HepG2 (cell line): ENCODE measurements around the gene MGLL. TPM values are rescaled to one million over a fixed set of nuclear protein-coding genes. Genes with fewer than 3 reads are reported as not detected.

ENCODE experiments used
- ATAC-seq: fragments of 200-7000 bp; cut with Tn5 transposase; 3 replicates; pipeline ENCODE4 v1.9.1; 2020; ENCODE audit warnings: mild to moderate bottlenecking, moderate library complexity
- BruUV-seq: library from RNA; stranded (reverse); fragments of 400-500 nt; replicated peaks from 2 replicates; lab custom pipeline; 2021; lab: Mats Ljungman, UMichigan
- CTCF ChIA-PET: fragments of 300-600 bp; formaldehyde crosslinking; extraction: SDS; loops from one replicate; lab custom pipeline; 2021; ENCODE audit warnings: low total read pairs, inconsistent platforms, low intra/inter-chr PET ratio; lab: Yijun Ruan, JAX
- POLR2A ChIA-PET: fragments of 350-600 bp; sonication (Branson Sonifier 250); formaldehyde crosslinking; loops from one replicate; lab custom pipeline; 2020; ENCODE audit warnings: antibody characterized with exemption, inconsistent platforms; lab: Yijun Ruan, JAX
- DNase-seq: peaks from one replicate; pipeline ENCODE4 v3.0.0-alpha.2; 2015; ENCODE audit warnings: low spot score
- FAIRE-seq: peaks from 3 replicates; lab custom pipeline; 2011; peaks lifted over from hg19 to GRCh38; lab: Jason Lieb, UNC
- H2AFZ ChIP-seq: one replicate; pipeline ENCODE4 v1.6.1; 2011; ENCODE audit warnings: low read length, inconsistent platforms
- H3K27ac ChIP-seq: fragments of 300-600 bp; 3 replicates; pipeline ENCODE4 v1.8.0; 2011; ENCODE audit warnings: mixed run types, mild to moderate bottlenecking, mixed read lengths, low read length, inconsistent platforms; ENCODE audit not compliant: insufficient read depth; ENCODE audit errors: extremely low read length
- H3K27me3 ChIP-seq, 2 experiments: fragments of 200-600 bp in 1 of 2; 2 replicates in 1 of 2; 3 replicates in 1 of 2; pipeline versions ENCODE4 v1.6.0 to v1.8.0; 2011; ENCODE audit warnings: low read length in 2 of 2, mild to moderate bottlenecking in 2 of 2, moderate library complexity in 2 of 2, inconsistent platforms in 1 of 2; ENCODE audit not compliant: insufficient read depth in 2 of 2, control insufficient read depth in 1 of 2
- H3K36me3 ChIP-seq, 2 experiments: fragments of 200-600 bp in 1 of 2; replicated peaks in 1 of 2; 2 replicates in 1 of 2; 3 replicates in 1 of 2; pipeline versions ENCODE4 v1.5.1 to v1.8.0; 2011; ENCODE audit warnings: low read length in 2 of 2, inconsistent platforms in 1 of 2; ENCODE audit not compliant: insufficient read depth in 2 of 2, control insufficient read depth in 1 of 2
- H3K4me1 ChIP-seq: 2 replicates; pipeline ENCODE4 v1.5.1; 2012; ENCODE audit warnings: low read length, inconsistent platforms; ENCODE audit not compliant: insufficient read depth
- H3K4me2 ChIP-seq: 2 replicates; pipeline ENCODE4 v1.6.0; 2011; ENCODE audit warnings: low read depth, low read length, inconsistent platforms
- H3K4me3 ChIP-seq, 3 experiments: fragments of 200-600 bp in 1 of 3; sonication (generic), shearing (Covaris generic) in 1 of 3; replicated peaks in 1 of 3; 2 replicates each; pipeline ENCODE4 v1.5.1; 2011 to 2016; ENCODE audit warnings: low read length in 3 of 3, inconsistent platforms in 2 of 3, low read depth in 2 of 3, mild to moderate bottlenecking in 2 of 3, control low read depth in 1 of 3, mixed read lengths in 1 of 3; ENCODE audit not compliant: insufficient read depth in 1 of 3
- H3K79me2 ChIP-seq: one replicate; pipeline ENCODE4 v1.6.1; 2011; ENCODE audit warnings: low read length, inconsistent platforms; ENCODE audit not compliant: insufficient read depth
- H3K9ac ChIP-seq: 2 replicates; pipeline ENCODE4 v1.6.0; 2011; ENCODE audit warnings: mild to moderate bottlenecking, low read depth, low read length, inconsistent platforms; ENCODE audit not compliant: insufficient read depth
- H3K9me3 ChIP-seq: 2 replicates; pipeline ENCODE4 v1.5.1; 2012; ENCODE audit warnings: mild to moderate bottlenecking, low read length
- H4K20me1 ChIP-seq: 2 replicates; pipeline ENCODE4 v1.6.0; 2011; ENCODE audit warnings: inconsistent platforms, mild to moderate bottlenecking, low read length, moderate library complexity; ENCODE audit not compliant: insufficient read depth
- ATF4 ChIP-seq, 2 experiments: fragments of 450-650 bp in 1 of 2; sonication (generic) in 1 of 2; formaldehyde crosslinking; IDR thresholded peaks; 2 replicates each; pipeline versions ENCODE4 v1.5.0 to v1.8.0; 2020 to 2022; ENCODE audit warnings: mild to moderate bottlenecking in 1 of 2, missing genetic modification reagents in 1 of 2
- ATF5 ChIP-seq: sonication (generic); formaldehyde crosslinking; IDR thresholded peaks from 2 replicates; pipeline ENCODE4 v1.4.0; 2020; ENCODE audit warnings: mild to moderate bottlenecking, low read depth, missing genetic modification reagents
- EEA1 ChIP-seq: sonication (generic); formaldehyde crosslinking; IDR thresholded peaks from 2 replicates; pipeline ENCODE4 v1.5.1; 2020; ENCODE audit warnings: mild to moderate bottlenecking, missing genetic modification reagents, borderline replicate concordance
- ERF ChIP-seq: IDR thresholded peaks from 2 replicates; pipeline ENCODE4 v1.6.1; 2018; ENCODE audit warnings: missing biosample characterization, missing genetic modification reagents
- HMGA1 ChIP-seq: sonication (generic); formaldehyde crosslinking; conservative IDR thresholded peaks from 2 replicates; pipeline ENCODE4 v1.4.0; 2020; ENCODE audit warnings: missing genetic modification reagents
- HNF4G ChIP-seq, 2 experiments: sonication (generic) in 1 of 2; formaldehyde crosslinking in 1 of 2; IDR thresholded peaks; 2 replicates each; pipeline versions ENCODE4 v1.4.0 to v1.6.1; 2011 to 2020; ENCODE audit warnings: borderline replicate concordance in 2 of 2, low read depth in 2 of 2, mild to moderate bottlenecking in 2 of 2, low read length in 1 of 2, missing genetic modification reagents in 1 of 2, moderate library complexity in 1 of 2
- HNRNPH1 ChIP-seq: fragments of 200-400 bp; formaldehyde crosslinking; optimal IDR thresholded peaks from 2 replicates; pipeline ENCODE3; 2017; ENCODE audit warnings: mild to moderate bottlenecking, low read depth, low read length
- KLF9 ChIP-seq: IDR thresholded peaks from 2 replicates; pipeline ENCODE4 v1.6.1; 2016; ENCODE audit warnings: low read depth
- MAFG ChIP-seq: sonication (generic); formaldehyde crosslinking; IDR thresholded peaks from 2 replicates; pipeline ENCODE4 v1.5.1; 2020; ENCODE audit warnings: mild to moderate bottlenecking, missing genetic modification reagents
- NRL ChIP-seq: sonication (generic); formaldehyde crosslinking; IDR thresholded peaks from 2 replicates; pipeline ENCODE4 v1.5.0; 2020; ENCODE audit warnings: missing genetic modification reagents, mild to moderate bottlenecking, moderate library complexity, borderline replicate concordance
- PCBP2 ChIP-seq: fragments of 200-400 bp; formaldehyde crosslinking; optimal IDR thresholded peaks from 2 replicates; pipeline ENCODE3; 2018; ENCODE audit warnings: low read length, low read depth; ENCODE audit not compliant: poor library complexity, severe bottlenecking
- RNF2 ChIP-seq: fragments of 450-650 bp; conservative IDR thresholded peaks from 2 replicates; pipeline ENCODE4 v1.6.1; 2016; ENCODE audit warnings: low read depth
- TMF1 ChIP-seq: sonication (generic); formaldehyde crosslinking; IDR thresholded peaks from 2 replicates; pipeline ENCODE4 v1.8.1; 2022; ENCODE audit warnings: low read depth, missing genetic modification reagents
- TRIM24 ChIP-seq: sonication (generic); formaldehyde crosslinking; IDR thresholded peaks from 2 replicates; pipeline ENCODE4 v1.8.0; 2022; ENCODE audit warnings: mild to moderate bottlenecking, missing genetic modification reagents
- ZNF138 ChIP-seq: sonication (generic); formaldehyde crosslinking; IDR thresholded peaks from 2 replicates; pipeline ENCODE4 v1.5.0; 2020; ENCODE audit warnings: mild to moderate bottlenecking, low read depth, missing genetic modification reagents
- ZNF3 ChIP-seq: IDR thresholded peaks from 2 replicates; pipeline ENCODE4 v1.7.0; 2017; ENCODE audit warnings: inconsistent platforms
- ZNF614 ChIP-seq: IDR thresholded peaks from 2 replicates; pipeline ENCODE4 v1.6.1; 2018; ENCODE audit warnings: missing biosample characterization, missing genetic modification reagents, inconsistent platforms, borderline replicate concordance
- ZNF777 ChIP-seq: sonication (generic); formaldehyde crosslinking; IDR thresholded peaks from 2 replicates; pipeline ENCODE4 v1.4.0; 2020; ENCODE audit warnings: missing genetic modification reagents
- WGBS: methylation state at CpG from one replicate; pipeline ENCODE4 v1.1.6; 2017; ENCODE audit warnings: low lambda C conversion rate; 5-methylcytosine and 5-hydroxymethylcytosine counted together
- in situ Hi-C: cut with HindIII; loops from 2 replicates; pipeline ENCODE4 v1.10.0; 2017; ENCODE audit warnings: low pct_unique_long_range_greater_than_20kb; ENCODE audit not compliant: extremely low pct_ligation_motif_present
- intact Hi-C: fragments of 100-400 bp; cut with micrococcal nuclease; formaldehyde crosslinking; loops from one replicate; pipeline ENCODE4 v1.10.0; 2022; ENCODE audit not compliant: unreplicated experiment
- polyA plus RNA-seq, 8 experiments: library from polyadenylated mRNA; depleted of rRNA in 3 of 8; stranded (reverse) in 7 of 8; unstranded in 1 of 8; fragments of >200 nt; fragmentation: Illumina TruSeq in 4 of 8; extraction: Trizol in 4 of 8; gene quantifications; 2 replicates each; pipeline versions ENCODE4 v1.2.1 to v1.2.3, GENCODE V29; 2011 to 2016; ENCODE audit warnings: low read depth in 4 of 8, missing spikeins in 1 of 8, mixed read lengths in 1 of 8; ENCODE audit not compliant: insufficient read depth in 1 of 8
- total RNA-seq, 5 experiments: library from RNA; depleted of rRNA; stranded (reverse); fragments of >200 nt; fragmentation: Illumina TruSeq; extraction: Trizol; gene quantifications; 2 replicates each; pipeline ENCODE4 v1.2.3, GENCODE V29; 2016; ENCODE audit warnings: low read depth in 1 of 5

Gene MGLL
- total and polyA plus RNA-seq, 2 of the 13 experiments (the other 11 are each of a cell fraction or from before 2014, with no cell fraction given): not detected

GRCh38 chr3:127665586-127665985, 156.7 kb downstream of the MGLL start (continued):
- TF ChIP-seq ERF (CRISPR knock-in tag) (no peak), NRL (CRISPR knock-in tag) (no peak), EEA1 (no peak), PCBP2 (no peak), ATF5 (no peak)

DNA sequence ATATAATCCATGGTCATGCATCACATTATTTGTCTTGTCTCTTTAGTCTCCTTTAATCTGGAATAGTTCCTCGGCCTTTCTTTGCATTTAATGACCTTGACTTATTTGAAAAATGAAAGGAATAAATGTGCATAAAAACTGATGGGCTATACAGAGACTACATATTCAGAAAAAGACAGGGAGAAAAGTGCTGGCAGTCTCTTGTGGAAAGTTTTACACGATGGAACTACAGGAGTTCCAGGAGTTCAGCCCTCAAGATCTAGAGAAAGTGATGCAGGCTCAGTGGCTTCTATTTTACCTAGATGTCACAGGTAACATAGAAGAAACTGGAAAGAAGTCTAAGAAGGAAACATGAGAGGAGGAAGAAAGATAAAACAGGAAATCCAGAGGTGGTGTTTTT, 157.2 kb downstream of the MGLL start:
- 53% methylated on average over 2 of the region's 2 CpGs for WGBS
- H3K36me3 ChIP-seq: peaks cover 4 to 9% of the 10 kb centered on the region in 2 experiments; a peak in 3 of 5 replicates
- no peaks in the 10 kb centered on the region for H3K79me2 ChIP-seq
- H4K20me1 ChIP-seq: no peaks in the 10 kb centered on the region
- H3K9ac ChIP-seq: no peak overlapping the region
- DNase-seq: no peak
- no peaks in the 10 kb centered on the region for H3K9me3 ChIP-seq
- no peak for ATAC-seq
- H2AFZ ChIP-seq: no peak overlapping the region
- CTCF ChIA-PET: no interaction called here
- H3K4me1 ChIP-seq: no peaks in the 10 kb centered on the region
- POLR2A ChIA-PET: no interaction called here
- BruUV-seq: no TSS peak
- no peak for TF ChIP-seq KLF9 (CRISPR knock-in tag)
- no peak for TF ChIP-seq HNF4G (IDR thresholded peaks at IDR 0.05; ENCODE audit: borderline replicate concordance, low read depth, low read length)
- no peak for TF ChIP-seq HNF4G (CRISPR knock-in tag; IDR thresholded peaks at IDR 0.05; ENCODE audit: borderline replicate concordance, low read depth)
- no peak for TF ChIP-seq ZNF777 (CRISPR knock-in tag)
- TF ChIP-seq MAFG (CRISPR knock-in tag): no peak
- TF ChIP-seq ZNF614: no peak
- no peak for TF ChIP-seq TRIM24
- TF ChIP-seq ZNF3 (CRISPR knock-in tag): no peak
- TF ChIP-seq HNRNPH1: no peak
- TF ChIP-seq HMGA1 (CRISPR knock-in tag): no peak
- no peak for TF ChIP-seq ATF4 (CRISPR knock-in tag; IDR thresholded peaks at IDR 0.05)
- no peak for TF ChIP-seq RNF2
- TF ChIP-seq ZNF138 (CRISPR knock-in tag): no peak
- no peak for TF ChIP-seq TMF1
- no peaks in the 10 kb centered on the region for H3K27me3 ChIP-seq
- H3K4me2 ChIP-seq: no peak overlapping the region
- no peak overlapping the region for H3K4me3 ChIP-seq
- no peak overlapping the region for H3K27ac ChIP-seq
- intact Hi-C loops (no loop called here), in situ Hi-C loops (no loop called here)
- no peak for FAIRE-seq
